Cardiac fibroblast (primary cell): ENCODE data around the gene C1QC.

Experiments
- DNase-seq, 2 donors: peaks; one replicate each; pipeline versions ENCODE4 v3.0.0 to v3.0.0-alpha.2; 2010; ENCODE audit warnings: low read depth in 2 of 2
- H3K4me3 ChIP-seq, 2 donors: replicated peaks in 1 of 2; 1 replicate in 1 of 2; 2 replicates in 1 of 2; pipeline ENCODE4 v1.5.1; 2011; ENCODE audit warnings: low read depth in 2 of 2, low read length in 2 of 2, mild to moderate bottlenecking in 2 of 2, moderate library complexity in 1 of 2
- CTCF ChIP-seq: IDR thresholded peaks from one replicate; pipeline ENCODE4 v1.5.1; 2011; ENCODE audit warnings: low read depth, mild to moderate bottlenecking, low read length, inconsistent platforms

The C1QC gene

GRCh38 chr1:22608361-22608760 is 35.1 kb upstream of the C1QC start:
- no peak for TF ChIP-seq CTCF
- no peak overlapping the region for H3K4me3 ChIP-seq
- DNase-seq, result no peak

GRCh38 chr1:22609291-22609690 is 34.1 kb upstream of the C1QC start:
- no peak for TF ChIP-seq CTCF
- no peak overlapping the region for H3K4me3 ChIP-seq
- DNase-seq, result no peak

- DNase-seq, result peak; percentile 64
- no peak for TF ChIP-seq CTCF
- H3K4me3 ChIP-seq, result no peak overlapping the region
Observed at GRCh38 chr1:22611530-22611947, 31.9 kb upstream of the C1QC start.

- H3K4me3 ChIP-seq, result no peak overlapping the region
- no peak for TF ChIP-seq CTCF
- DNase-seq, result no peak
Observed at GRCh38 chr1:22612671-22613571, 30.5 kb upstream of the C1QC start.

GRCh38 chr1:22613572-22613918 is 29.9 kb upstream of the C1QC start:
- no peak for TF ChIP-seq CTCF
- DNase-seq, result no peak
- no peak overlapping the region for H3K4me3 ChIP-seq

GRCh38 chr1:22613951-22614350 is 29.5 kb upstream of the C1QC start:
- no peak overlapping the region for H3K4me3 ChIP-seq
- no peak for TF ChIP-seq CTCF

More at GRCh38 chr1:22613951-22614350, 29.5 kb upstream of the C1QC start:
- no peak for DNase-seq
